NCI-H1694 treated with DMSO at 0.1 percent for 48 hours (cell line): ENCODE measurements around the gene FANCG.

Source experiments
- DNase-seq: peaks from one replicate; lab custom pipeline; 2025; lab: John Stamatoyannopoulos, UW

The FANCG gene

GRCh38 chr9:35103660-35104191 is 24.0 kb upstream of the FANCG start:
- no peak for DNase-seq

DNA sequence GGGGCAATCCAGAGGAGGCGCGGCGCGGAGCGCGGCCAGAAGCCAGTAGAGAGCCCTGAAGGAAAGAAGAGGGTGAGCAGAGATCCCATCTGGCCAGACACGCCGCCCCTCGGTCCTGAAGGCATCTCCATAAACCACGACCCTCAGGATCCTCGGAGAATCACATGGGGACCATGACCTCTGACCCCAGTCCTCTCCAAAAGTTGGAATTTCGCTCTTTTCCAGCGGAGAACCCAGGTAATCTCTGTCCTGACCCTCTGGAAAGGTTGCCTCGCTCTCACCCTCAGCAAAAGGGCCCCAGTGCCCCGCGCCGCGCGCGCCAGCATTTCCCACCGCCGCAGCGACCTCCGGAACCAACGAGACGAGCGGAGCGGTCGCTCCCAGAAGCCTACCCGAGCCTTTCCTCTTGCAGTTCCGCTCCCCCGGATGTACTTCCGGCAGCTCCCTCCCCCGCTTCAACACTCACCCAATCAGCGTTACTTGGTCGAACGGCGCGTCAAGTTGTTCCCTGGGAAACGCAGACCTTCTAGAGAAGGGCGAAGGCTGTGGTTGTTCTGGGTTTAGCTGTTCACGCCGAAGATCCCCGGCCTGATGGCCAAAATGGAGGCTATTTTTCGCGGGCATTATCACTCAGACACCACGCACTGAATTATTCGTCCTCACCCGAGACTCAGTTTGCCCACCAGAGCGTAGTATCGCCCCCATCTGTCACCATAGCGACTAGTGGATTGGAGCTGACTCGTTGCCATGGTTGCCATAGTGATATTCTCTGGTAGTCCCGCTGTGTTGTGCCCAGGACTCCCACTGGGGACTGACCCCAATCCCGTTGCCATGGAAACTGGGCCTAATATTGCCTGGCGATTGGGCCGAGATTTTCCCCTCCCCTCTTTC is 23.3 kb upstream of the FANCG start, which contains the start of gene STOML2:
TSS of gene STOML2 (minus strand) at position 363 of the 891 bp plus-strand sequence. CDS start at position 326, 37 bp downstream.
- DNase-seq, result peak; percentile 90

- no peak for DNase-seq
Observed at GRCh38 chr9:35102465-35102768, 22.7 kb upstream of the FANCG start.

DNA sequence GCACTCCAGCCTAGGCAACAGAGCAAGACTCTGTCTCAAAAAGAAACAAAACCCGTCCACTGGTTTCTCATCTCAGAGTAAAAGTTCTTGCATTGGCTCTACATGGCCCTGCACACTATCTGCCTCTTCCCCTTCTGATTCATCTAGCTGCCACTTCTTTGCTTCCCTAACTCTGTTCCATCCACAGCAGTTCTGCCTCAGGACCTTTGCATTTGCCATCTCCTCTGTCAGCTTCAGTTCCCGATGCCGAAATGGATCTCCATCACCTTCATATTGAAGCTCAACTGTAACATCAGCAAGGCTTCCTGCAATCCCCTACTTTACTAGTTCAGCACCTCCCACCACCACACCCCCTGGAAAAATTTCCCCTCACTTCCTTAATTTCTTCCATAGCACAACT is 17.8 kb upstream of the FANCG start:
- DNase-seq, result no peak

DNA sequence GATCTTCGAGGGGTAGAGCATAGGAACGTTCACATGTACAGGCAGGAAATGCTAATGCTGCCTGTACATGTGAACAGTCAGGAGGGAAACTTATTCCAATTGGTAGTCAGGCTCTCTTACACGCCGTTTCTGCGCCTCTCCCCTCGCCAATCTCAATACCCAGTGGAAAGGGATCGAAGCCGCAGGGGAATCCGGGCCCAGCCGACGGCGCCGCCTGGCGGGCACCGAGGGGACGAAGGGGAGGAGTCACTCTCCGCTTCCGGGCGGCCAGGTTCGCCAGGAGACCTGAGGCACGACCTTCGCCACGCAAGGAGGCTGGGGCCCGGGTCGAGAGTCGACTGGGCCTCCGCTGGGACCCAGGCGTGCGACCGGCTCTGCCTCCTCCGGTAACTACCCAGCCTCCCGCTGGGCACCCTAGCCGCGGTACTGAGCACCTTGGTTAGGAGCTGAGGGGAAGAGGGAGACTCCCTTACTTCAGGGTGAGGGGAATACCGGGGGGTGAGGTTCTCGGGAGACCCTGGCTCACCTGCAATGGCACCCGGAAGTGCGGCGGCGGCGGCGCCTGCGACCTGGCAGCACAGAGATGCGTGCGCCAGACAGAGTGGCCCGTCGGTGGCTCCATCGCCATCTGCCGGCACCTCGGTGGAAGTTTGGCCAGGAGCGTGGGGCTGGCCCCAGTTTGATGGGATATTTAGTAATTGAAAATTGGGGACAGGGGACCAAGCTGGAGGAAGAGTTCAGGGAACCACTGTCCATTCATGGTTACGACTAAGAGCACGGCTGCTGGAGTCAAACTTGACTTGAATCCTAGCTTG is 16.5 kb upstream of the FANCG start, which contains the start of gene PIGO:
TSS of gene PIGO (minus strand) at position 557 of the 815 bp plus-strand sequence. CDS start 1,026 bp downstream, outside the sequence.
- DNase-seq, result peak; percentile 87

- DNase-seq, result no peak
Observed at GRCh38 chr9:35091536-35091935, 11.8 kb upstream of the FANCG start.

DNA sequence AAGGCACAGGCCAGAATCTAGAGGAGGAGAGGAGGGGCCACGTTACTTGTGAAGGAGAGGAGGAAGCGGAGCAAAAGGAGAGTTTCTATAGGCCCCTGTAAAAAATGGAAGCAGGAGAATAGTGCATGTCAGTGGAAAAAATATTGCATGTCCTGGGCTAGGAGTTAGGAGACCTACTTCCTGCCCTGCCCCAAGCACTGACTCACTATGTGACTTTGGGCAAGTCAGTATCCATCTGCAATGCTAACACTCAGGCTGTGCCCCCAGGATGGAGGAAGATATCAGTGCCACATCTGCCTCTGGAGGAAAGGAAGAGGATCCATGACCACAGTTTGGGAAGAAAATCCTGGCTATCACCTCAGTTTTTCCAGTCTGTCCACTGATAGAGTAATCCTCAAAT is 9.7 kb upstream of the FANCG start:
- no peak for DNase-seq

- no peak for DNase-seq
Observed at GRCh38 chr9:35085078-35085477, 5.3 kb upstream of the FANCG start.

DNA sequence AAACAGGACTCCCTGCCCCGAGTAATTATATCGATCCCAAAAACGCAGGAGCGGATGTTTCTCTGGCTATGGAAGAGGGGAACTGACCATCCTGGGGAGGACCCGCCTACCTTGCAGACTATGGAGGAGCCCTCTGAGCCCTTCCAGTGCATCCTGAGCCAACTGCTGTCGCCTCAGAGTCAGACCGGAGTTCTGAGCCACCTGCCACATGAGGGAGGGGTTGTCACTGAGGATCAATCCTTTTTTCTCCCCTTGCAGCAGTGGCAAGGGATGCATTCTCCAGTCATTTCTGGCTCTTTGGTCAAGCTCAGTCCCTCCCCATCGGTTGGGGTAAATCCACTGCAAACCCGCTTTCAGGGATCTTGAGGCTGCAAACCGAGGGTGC is 709 bp downstream of the FANCG start:
- DNase-seq, result no peak

DNA sequence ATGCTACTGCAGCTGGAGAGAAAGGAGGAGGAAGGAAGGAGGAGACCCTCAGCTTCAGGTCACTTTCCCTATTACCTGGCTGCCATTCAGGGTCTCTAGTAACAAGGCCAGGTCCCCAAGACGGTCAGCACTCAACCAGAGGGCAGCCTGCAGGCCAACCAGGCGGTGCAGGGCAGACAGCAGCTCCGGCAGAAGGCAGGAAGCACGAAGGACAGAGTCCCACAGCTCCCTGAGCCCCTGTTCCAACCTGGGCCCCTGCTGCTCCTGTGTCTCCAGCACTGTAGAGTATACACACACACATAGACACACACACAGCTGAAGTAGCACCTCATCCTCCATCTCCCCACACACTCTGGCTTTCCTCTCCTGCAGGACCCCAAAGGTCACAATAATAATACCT is 1.7 kb downstream of the FANCG start:
- DNase-seq, result no peak

GRCh38 chr9:35076848-35077247 is 2.9 kb downstream of the FANCG start:
- DNase-seq, result no peak

GRCh38 chr9:35075358-35075757 is 4.4 kb downstream of the FANCG start:
- DNase-seq, result no peak

DNA sequence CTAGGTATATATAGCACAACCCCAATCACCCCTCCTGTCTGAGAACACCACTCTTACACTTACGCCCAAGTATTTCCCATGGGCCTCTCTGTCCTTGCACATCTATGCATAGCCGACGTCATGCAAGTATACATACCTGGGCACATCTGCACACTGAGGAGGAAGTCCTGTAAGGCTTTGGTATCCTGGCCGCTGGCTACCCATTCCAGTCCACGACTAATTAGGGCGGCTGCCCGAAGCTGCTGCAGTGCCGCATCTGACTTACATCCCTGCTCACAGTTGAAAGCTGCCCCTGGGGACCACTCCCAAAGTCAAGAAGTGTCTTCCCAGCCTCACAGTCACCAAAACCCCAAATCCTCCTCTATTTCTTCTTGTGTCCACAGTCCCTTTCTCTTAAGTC is 5.0 kb downstream of the FANCG start:
- no peak for DNase-seq

GRCh38 chr9:35074141-35074540 is 5.6 kb downstream of the FANCG start:
- DNase-seq, result no peak

DNA sequence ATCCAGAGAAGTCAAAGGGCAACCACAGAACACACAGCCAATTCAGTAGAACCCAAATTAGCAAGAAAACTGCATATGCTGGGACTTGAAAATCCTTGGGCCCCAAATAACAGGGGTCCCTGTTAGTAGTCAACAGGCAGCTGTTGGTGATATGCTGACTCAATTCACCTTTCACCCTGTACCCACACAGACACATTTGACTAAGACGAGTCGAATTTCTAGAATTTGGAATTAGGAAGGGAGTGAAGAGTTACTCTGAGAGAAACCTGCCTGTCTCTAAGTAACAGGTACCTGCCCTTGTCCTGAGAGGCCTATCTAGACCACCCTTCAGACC is 6.5 kb downstream of the FANCG start:
- DNase-seq, result no peak

GRCh38 chr9:35072461-35073278 is 7.1 kb downstream of the FANCG start, which contains the start of gene VCP:
VCP (minus strand) TSS chr9:35072625; CDS start chr9:35072353, 272 bp downstream.
- peak; percentile 99 for DNase-seq

DNA sequence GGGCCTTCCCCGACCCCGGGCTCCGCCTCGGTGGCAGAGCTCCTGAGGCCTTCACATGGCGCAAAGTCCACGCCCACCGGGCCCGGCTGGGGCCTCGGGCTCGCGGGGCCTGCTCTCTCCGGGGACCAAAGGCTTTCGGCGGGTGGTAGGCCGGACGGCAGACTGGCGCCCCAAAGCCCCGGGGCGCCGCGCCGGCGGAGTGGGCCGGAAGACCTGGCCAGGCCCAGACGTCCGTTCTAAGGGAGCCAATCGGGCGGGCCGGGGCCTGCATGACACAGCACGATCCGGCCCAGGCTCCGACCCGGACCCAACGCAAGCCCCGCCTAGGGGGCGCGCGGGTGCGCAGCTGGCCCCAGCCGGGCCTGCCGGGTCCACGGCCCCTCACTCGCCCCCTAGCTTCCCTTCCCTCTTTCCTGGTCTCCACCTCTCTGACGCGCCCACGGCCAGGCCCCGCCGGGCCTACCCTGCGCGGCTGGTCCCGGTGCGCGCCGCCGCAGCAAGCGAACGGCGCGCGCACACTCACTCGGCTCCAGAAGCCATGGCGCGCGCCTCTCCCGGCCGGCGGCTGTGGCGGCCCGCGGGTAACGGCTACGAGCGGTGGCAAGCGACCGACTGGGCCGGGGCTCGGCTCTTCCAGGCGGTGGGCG is 7.8 kb downstream of the FANCG start:
- DNase-seq, result peak; percentile 58

DNA sequence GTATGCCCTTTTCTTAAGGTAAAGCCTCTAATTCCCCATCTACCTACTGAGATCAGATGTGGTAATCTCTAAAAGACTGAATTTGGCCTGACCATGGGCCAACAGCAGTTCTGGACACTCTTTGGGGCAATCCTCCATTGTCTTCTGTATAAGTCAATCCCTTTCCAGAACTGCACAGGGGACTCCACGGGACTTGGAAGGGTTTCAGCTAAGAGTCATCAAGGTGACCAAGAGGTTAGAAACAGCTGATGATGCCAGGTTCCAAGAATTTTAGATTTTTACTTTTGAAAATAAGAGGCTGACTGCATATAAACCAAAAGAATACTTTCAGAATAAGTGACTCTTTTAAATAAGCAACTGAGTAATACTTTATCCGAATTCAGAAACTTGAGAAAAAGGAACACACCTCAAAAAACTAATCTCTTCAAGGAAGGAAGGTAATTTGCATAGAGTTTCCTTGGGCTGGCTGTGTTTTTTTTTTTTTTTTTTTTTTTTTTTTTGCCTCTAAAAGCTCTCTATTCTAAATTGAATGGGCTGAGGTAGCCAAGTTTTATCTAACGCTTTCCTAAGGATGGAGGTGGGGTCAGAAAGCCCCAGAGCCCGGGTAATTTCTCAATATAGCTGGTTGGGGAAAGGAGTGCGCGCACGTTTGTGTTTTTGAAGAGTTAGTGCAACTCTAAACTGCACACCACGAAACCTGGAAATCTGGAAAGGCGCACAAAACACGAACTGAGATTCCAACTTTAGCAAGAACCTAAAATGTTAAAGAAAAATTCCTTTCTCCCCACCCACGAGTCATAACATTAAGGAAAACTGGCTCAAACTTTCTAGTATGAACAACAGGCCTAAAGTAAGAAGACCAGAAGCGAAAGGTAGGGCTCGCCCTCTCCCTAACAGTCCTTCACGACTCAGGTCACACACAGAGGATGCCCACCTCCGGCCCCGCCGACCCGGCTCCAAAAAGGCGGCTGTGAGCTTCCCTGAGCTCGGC is 8.6 kb downstream of the FANCG start:
- DNase-seq, result no peak

DNA sequence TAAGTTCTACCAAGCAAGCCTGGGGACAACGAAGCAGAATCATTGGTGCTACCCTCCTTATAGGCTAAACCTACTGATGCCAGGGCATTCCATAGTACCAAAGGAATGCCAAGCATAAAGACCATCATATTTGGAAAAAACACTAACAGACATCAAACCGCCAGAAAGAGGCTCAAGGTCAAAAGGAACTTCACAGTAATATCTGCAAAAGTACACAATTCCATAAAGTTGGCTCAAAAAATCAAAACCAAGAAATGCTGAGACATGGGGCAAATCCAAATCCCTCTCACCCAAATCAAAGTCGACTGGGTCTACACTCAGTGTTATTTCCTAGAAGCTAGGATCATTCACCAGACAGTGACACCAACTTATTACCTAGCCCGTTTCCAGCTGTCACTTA is 10.7 kb downstream of the FANCG start:
- no peak for DNase-seq

DNA sequence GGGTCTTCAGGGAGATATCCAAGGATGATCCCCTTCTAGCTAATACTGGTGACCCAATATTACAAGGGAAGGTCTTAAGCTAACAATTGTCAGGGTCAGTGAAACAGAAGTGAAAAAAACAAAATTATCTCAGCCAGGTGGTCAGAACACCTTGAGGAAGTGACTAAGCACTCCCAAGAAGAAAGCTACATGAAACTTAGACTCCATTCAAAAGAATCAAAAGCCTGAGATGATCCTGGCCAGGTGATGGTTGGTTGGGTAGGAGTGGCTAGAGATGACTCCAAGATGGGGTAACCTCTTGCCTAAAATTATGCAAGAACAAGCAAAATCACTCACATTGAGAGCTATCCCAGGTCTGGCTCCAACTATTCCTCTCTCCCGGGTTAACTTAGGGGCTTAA is 12.7 kb downstream of the FANCG start:
- no peak for DNase-seq
